Gastroesophageal sphincter (tissue), 4 donors: ENCODE results near the gene CDKAL1. TPM values are rescaled to one million over a fixed set of nuclear protein-coding genes. Genes with fewer than 3 reads are reported as not detected.

Experiments
- ATAC-seq: fragments of 150-250 bp; one replicate; pipeline ENCODE4 v1.9.1; 2016; ENCODE audit warnings: mild to moderate bottlenecking, moderate library complexity
- H3K27ac ChIP-seq, 4 donors: fragments of 200-600 bp; sonication (generic) in 3 of 4; 1 replicate in 3 of 4; 2 replicates in 1 of 4; pipeline ENCODE4 v1.5.1; 2016 to 2019
- H3K27me3 ChIP-seq: fragments of 200-600 bp; sonication (generic); one replicate; pipeline ENCODE4 v1.5.1; 2019
- H3K36me3 ChIP-seq, 2 donors: fragments of 200-600 bp; sonication (generic); one replicate each; pipeline ENCODE4 v1.5.1; 2019; ENCODE audit warnings: control low read depth in 1 of 2
- H3K4me1 ChIP-seq, 3 donors: fragments of 200-600 bp; sonication (generic); 1 replicate in 2 of 3; 2 replicates in 1 of 3; pipeline ENCODE4 v1.5.1; 2016 to 2019; ENCODE audit warnings: control low read depth in 2 of 3
- H3K4me3 ChIP-seq, 2 donors: fragments of 200-600 bp; sonication (generic); one replicate each; pipeline ENCODE4 v1.5.1; 2019; ENCODE audit warnings: mild to moderate bottlenecking in 1 of 2, moderate library complexity in 1 of 2
- H3K9me3 ChIP-seq, 3 donors: fragments of 200-600 bp; sonication (generic); one replicate each; pipeline ENCODE4 v1.5.1; 2017 to 2019; ENCODE audit warnings: control low read depth in 2 of 3
- CTCF ChIP-seq, 4 experiments: fragments of 200-600 bp in 2 of 4; fragments of 450-650 bp in 2 of 4; sonication (generic) in 1 of 4; IDR thresholded peaks; one replicate each; pipeline ENCODE4 v1.5.1; 2017 to 2019; ENCODE audit warnings: antibody characterized with exemption in 4 of 4, mild to moderate bottlenecking in 2 of 4, moderate library complexity in 2 of 4
- EP300 ChIP-seq: sonication (generic); formaldehyde crosslinking; IDR thresholded peaks from one replicate; pipeline ENCODE4 v1.6.1; 2017; ENCODE audit warnings: antibody characterized with exemption, mild to moderate bottlenecking
- POLR2A ChIP-seq, 2 donors: fragments of 450-650 bp; IDR thresholded peaks; one replicate each; pipeline ENCODE4 v1.6.1; 2017; ENCODE audit warnings: antibody characterized with exemption in 2 of 2, mild to moderate bottlenecking in 2 of 2, moderate library complexity in 1 of 2
- POLR2AphosphoS5 ChIP-seq: sonication (generic); formaldehyde crosslinking; IDR thresholded peaks from one replicate; pipeline ENCODE4 v1.6.1; 2017; ENCODE audit warnings: antibody characterized with exemption
- WGBS, 2 donors: methylation state at CpG; one replicate each; pipeline ENCODE4 v1.1.5; 2018; ENCODE audit warnings: low coverage in 1 of 2; 5-methylcytosine and 5-hydroxymethylcytosine counted together
- total RNA-seq, 4 donors: library from RNA; depleted of rRNA; stranded (reverse); fragments of >200 nt; gene quantifications; one replicate each; pipeline ENCODE4 v1.1.0, GENCODE V29; 2016

CDKAL1 gene
- total RNA-seq, 4 donors from 2014 or later, result 10.9 to 17.9 (median 15.0) TPM

- ATAC-seq, result no peak
- Histone ChIP-seq H3K9me3 (no peaks in the 10 kb centered on the region), H3K4me1 (no peaks in the 10 kb centered on the region), H3K27ac (no peak overlapping the region), H3K36me3 (no peaks in the 10 kb centered on the region), H3K27me3 (no peaks in the 10 kb centered on the region), H3K4me3 (no peak overlapping the region)
- TF ChIP-seq POLR2AphosphoS5 (no peak), EP300 (no peak), POLR2A (IDR thresholded peaks at IDR 0.05) (no peak), CTCF (IDR thresholded peaks at IDR 0.05) (no peak)
Measured at GRCh38 chr6:20604159-20604558, 69.9 kb downstream of the CDKAL1 start.

GRCh38 chr6:20605061-20605460 lies 70.8 kb downstream of the CDKAL1 start:
- no peak overlapping the region for H3K4me3 ChIP-seq
- TF ChIP-seq CTCF (IDR thresholded peaks at IDR 0.05), result no peak
- TF ChIP-seq POLR2AphosphoS5, result no peak
- no peak for TF ChIP-seq POLR2A (IDR thresholded peaks at IDR 0.05)
- TF ChIP-seq EP300, result no peak
- no peaks in the 10 kb centered on the region for H3K36me3 ChIP-seq
- H3K9me3 ChIP-seq, result no peaks in the 10 kb centered on the region
- WGBS, 2 donors, result 78 to 89% methylated on average over 1 of the region's 1 CpG
- H3K27me3 ChIP-seq, result no peaks in the 10 kb centered on the region
- H3K4me1 ChIP-seq, result no peaks in the 10 kb centered on the region
- ATAC-seq, result no peak
- H3K27ac ChIP-seq, result no peak overlapping the region

- 75 to 76% methylated on average over 3 of the region's 3 CpGs for WGBS, 2 donors
- Histone ChIP-seq H3K36me3 (no peaks in the 10 kb centered on the region), H3K9me3 (no peaks in the 10 kb centered on the region), H3K27ac (no peak overlapping the region), H3K4me1 (no peaks in the 10 kb centered on the region), H3K27me3 (no peaks in the 10 kb centered on the region), H3K4me3 (no peak overlapping the region)
- no peak for ATAC-seq
- no peak for TF ChIP-seq POLR2A (IDR thresholded peaks at IDR 0.05)
- no peak for TF ChIP-seq POLR2AphosphoS5
- no peak for TF ChIP-seq EP300
- TF ChIP-seq CTCF (IDR thresholded peaks at IDR 0.05), result no peak
Measured at GRCh38 chr6:20605581-20605980, 71.3 kb downstream of the CDKAL1 start.

GRCh38 chr6:20606831-20607230 lies 72.6 kb downstream of the CDKAL1 start:
- no peaks in the 10 kb centered on the region for H3K36me3 ChIP-seq
- H3K4me1 ChIP-seq, result no peaks in the 10 kb centered on the region
- 89 to 100% methylated on average over 1 of the region's 1 CpG for WGBS, 2 donors
- H3K27ac ChIP-seq, result no peak overlapping the region
- no peak for ATAC-seq
- no peaks in the 10 kb centered on the region for H3K27me3 ChIP-seq
- H3K4me3 ChIP-seq, result no peak overlapping the region
- no peaks in the 10 kb centered on the region for H3K9me3 ChIP-seq
- TF ChIP-seq POLR2AphosphoS5, result no peak
- no peak for TF ChIP-seq POLR2A (IDR thresholded peaks at IDR 0.05)
- TF ChIP-seq CTCF (IDR thresholded peaks at IDR 0.05), result no peak
- TF ChIP-seq EP300, result no peak

GRCh38 chr6:20608356-20608755 lies 74.1 kb downstream of the CDKAL1 start:
- Histone ChIP-seq H3K4me3 (no peak overlapping the region), H3K27me3 (no peaks in the 10 kb centered on the region), H3K4me1 (no peaks in the 10 kb centered on the region), H3K36me3 (no peaks in the 10 kb centered on the region), H3K27ac (no peak overlapping the region), H3K9me3 (no peaks in the 10 kb centered on the region)
- no peak for ATAC-seq
- TF ChIP-seq EP300 (no peak), POLR2AphosphoS5 (no peak), POLR2A (IDR thresholded peaks at IDR 0.05) (no peak), CTCF (IDR thresholded peaks at IDR 0.05) (no peak)
- 97 to 100% methylated on average over 2 to 4 of the region's 4 CpGs for WGBS, 2 donors
